NCI-H345 treated with DMSO at 0.1 percent for 48 hours (cell line): ENCODE data around the gene TBC1D5.
A peak's percentile ranks its signal among the peaks of the same experiment; 100 is the strongest.

Experiments
- DNase-seq: peaks from one replicate; lab custom pipeline; 2025; ENCODE audit not compliant: unreplicated experiment; lab: John Stamatoyannopoulos, UW

Gene TBC1D5

DNA sequence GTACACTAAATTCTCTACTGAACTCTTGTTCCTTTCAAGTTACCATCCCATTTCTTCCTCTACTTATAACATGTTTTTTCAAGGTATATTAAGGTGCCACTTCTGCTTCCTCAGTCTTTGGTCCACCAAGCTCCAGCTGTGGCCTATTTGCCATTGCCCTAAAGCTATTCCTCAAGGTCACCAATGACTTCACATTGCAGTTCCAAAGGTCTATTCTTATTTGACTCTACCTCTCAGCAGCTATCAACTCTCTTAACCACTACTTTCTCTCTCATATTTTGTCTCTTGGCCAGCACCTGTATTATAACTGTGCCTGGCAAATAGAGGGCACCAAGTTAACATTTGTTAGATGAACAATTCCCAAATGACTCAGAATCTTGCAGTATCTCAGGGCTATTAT lies 503.0 kb downstream of the TBC1D5 start:
- no peak for DNase-seq

DNA sequence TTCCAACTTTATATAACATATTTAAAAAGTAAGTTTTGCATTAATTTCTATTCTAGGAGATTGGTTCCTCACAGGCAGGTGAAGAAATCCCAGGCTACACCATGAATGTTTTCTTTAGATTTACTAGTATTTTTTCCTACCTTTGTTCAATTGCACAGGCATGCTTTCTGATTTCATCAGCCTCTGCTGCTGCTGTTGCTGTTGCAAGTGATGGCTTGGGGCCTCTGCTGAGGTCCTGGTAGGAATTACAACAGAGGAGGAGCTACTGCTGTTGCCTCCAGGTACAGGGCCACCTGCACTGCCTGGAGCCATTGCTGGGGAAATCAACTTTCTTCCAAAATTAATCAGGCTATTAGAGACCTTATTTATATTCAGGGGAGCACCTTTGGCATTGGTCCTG lies 504.4 kb downstream of the TBC1D5 start:
- no peak for DNase-seq

DNA sequence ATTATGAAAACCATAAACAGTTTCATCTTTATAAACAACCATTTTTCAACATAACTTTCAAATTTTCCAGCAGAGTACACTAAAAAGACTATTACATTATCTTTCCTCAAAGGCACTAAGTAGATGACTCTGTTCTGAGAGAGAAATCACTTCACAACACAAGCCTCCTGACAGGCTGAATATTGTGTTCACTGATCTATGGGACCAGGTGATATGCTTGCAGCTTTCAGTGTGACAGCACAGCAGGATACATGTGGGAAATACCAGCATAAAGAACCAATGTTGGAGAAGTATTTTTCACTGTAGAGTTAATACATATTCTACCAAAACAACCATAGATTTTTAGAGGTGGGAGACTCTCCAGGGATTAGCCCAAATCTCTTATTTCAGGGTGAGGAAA lies 507.1 kb downstream of the TBC1D5 start:
- DNase-seq: no peak

DNA sequence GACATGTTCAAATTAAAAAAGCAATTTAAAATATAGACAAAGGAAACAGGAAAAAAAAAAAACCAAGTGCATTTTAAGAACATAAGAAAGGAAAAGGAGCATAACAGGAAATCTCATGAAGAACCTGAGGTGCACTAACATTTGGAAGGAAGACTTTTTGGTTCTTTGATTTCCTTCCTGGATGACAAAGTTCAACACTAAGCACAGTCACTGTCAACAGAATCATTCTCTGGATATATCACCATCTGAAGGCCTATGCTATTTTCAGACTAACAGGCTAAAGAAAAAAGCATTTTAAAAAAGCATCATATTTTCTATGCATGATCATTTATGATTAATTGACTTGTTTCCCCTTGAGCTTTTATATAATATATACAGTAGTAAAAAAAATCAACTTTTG lies 508.0 kb downstream of the TBC1D5 start:
- DNase-seq: no peak

DNA sequence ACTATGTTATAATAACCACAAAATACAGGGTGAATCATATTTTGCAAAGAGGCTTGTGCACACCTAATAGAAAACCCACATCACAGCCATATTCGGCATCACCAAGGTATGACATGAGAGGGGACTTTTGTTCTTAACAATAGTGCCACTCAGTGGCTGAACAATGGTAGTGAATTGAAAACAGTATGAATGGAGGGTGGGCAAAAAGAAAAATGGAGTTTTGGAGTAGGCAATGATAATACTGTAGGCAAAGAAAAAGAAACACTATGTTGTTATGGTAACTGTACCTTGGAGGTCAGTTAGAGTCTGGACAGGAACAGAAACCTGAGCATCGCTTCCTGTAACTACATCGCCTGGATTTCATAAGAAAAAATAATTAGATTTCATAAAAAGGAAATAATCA lies 509.0 kb downstream of the TBC1D5 start:
- peak; percentile 42 for DNase-seq

DNA sequence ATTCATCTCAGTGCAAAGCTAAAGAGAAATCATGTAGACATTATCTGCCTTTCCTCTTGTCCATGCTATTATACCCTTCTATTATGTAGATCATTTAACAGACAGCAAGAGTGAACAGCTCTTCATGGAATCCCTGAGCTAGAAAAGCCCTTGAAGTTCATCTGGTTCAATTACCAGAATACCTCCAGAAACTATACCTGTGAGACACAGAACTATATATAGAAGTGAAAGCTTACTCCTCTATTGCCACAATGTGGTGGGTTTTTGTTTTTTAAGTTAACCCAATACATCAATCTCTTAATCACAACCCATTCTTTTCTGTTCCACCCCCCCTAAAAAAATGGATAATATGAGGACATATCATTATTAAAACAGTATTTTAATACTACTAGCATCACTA lies 510.0 kb downstream of the TBC1D5 start:
- no peak for DNase-seq

DNA sequence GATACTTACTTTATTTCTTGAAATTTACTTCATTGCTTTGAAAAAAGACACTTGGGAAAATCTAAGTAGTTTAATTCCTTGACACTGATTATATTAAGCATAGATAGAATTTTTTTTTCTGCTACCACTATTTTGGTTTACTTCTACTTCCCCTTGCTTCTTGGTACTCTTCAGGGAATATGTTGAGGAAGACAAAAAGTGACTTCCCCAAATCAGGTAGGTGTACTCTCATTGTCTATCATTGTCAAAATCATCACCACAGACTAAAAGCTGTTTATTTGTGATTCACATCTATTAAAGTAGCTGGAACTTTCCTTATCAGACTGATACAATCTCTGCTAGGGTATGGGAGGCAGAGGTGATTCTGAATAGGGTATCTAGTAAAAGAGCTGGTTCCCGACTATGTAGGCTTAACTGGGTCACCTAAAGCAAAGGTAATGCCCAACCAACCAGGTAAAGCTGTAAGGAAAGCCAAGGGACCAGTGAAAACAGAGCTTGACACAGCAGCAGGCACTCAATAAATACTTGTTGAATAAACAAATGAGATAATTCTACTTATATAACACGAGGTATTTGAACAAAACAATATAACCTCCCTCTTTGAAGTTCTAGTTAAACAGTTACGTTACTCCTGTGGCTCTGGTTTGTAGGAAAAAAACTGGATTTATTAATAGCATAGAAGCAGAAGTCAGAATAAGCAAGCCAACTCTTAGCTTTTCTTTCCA lies 510.7 kb downstream of the TBC1D5 start:
- no peak for DNase-seq

DNA sequence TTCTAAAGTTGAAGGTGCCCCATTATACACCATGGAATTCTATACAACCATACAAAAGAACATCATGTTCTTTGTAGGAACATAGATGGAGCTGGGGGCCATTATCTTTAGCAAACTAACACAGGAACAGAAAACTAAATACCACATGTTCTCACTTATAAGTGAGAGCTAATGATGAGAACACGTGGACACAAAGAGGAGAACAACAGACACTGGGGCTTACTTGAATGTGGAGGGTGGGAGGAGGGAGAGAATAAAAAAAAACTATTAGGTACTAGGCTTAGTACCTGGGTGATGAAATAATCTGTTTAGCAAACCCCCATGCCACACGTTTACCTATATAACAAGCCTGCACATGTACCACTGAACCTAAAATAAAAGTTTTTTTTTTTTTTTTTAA lies 515.0 kb downstream of the TBC1D5 start:
- no peak for DNase-seq

DNA sequence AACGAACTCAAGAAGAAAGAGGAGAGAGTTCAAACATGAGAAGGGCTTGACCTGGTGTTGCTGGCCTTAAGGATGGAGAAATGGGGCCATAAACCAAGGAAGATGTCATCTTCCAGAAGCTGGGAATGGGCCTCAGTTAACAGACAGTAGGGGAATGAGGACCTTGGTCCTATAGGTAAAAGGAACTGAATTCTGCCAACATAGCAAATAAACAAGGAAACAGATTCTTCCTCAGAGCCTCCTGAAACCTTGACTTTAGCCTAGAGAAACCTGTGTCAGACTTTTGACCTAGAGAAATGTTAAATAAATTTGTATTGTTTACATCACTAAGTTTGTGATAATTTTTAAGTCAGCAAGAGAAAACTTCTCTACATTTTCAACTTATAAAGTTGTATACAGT lies 520.9 kb downstream of the TBC1D5 start:
- no peak for DNase-seq

DNA sequence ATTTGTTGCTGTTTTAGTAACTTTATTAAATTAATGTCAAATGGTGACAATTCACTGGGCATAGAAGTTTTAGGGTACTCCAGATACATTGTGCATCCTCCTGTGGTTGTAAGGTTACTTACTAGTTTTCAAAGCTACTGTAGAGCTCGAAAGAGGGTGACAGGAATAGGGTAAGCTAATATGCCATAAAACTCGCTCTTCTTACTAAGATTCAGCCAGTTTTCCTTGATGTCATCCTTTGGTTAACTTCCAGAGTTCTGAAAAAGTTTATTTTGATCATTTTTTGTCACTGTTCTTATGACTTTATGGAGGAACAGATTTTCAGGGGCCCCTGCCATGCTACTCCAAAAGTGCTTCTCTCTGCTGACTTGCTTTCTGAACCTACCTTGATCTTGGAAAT lies 522.8 kb downstream of the TBC1D5 start:
- no peak for DNase-seq

DNA sequence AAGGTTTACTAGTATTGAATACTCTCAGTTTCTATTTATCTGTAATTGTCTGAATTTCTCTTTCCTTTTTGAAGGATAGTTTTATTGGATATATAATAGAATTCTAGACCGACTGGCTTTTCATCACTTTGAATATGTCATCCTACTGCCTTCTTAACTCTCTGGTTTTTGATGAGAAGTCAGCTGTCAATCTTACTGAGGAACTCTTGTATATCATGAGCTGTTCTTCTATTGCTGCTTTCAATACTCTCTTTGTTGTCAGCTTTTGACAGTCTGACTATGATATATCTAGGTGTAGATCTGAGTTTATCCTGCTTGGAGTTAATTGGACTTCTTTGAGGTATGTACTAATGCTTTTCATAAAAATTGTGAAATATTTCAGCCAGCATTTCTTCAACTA lies 523.8 kb downstream of the TBC1D5 start:
- DNase-seq: no peak

DNA sequence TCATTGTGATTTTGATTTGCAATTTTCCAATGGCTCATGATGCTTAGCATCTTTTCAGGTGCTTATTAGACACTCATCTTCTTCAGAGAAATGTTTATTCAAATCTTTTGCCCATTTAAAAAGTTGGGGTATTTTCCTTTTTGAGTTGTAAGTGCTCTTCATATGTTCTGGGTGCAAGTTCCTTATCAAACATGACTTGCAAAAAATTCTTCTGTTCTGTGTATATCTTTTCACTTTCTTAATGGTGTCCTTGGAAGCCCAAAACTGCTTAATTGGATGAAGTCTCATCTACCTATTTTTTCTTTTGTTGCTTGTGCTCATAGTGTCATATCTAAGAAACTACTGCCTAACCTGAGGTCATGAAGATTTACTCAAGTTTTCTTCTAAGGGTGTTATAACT lies 524.8 kb downstream of the TBC1D5 start:
- DNase-seq: no peak

DNA sequence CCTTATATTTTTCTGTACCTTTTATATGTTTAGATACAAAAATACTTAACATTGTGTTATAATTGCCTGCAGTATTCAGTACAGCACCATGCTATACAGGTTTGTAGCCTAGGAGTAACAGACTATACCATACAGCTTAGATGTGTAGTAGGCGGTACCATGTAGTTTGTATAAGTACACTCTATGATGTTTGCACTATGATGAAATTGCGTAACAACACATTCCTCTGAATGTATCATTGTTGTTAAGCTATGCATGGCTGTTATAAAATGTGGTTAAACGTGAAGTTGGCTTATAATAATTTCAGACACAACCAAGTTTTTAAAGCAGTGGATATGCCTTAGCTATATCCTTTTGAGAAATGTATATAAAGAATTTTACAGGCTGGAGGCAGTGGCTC lies 529.3 kb downstream of the TBC1D5 start:
- no peak for DNase-seq

DNA sequence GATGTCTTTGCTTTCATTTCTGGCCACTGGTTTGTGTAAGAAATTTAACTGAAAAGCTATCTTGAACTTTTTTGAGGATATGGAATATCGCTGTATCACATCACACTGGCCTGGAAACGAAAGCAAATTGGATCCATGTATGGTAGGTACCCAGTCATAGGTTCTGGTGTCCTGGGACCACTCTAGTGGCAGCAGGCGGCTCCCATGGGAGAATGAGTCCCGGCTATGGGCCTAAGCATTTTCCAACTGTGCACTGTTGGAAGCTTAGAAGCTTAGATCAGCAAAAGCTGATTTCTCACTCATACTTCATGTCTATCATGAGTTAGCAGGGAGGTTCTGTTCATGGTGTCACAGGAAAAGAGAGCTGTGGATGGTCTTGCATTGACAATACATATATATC lies 534.5 kb downstream of the TBC1D5 start:
- DNase-seq: no peak

DNA sequence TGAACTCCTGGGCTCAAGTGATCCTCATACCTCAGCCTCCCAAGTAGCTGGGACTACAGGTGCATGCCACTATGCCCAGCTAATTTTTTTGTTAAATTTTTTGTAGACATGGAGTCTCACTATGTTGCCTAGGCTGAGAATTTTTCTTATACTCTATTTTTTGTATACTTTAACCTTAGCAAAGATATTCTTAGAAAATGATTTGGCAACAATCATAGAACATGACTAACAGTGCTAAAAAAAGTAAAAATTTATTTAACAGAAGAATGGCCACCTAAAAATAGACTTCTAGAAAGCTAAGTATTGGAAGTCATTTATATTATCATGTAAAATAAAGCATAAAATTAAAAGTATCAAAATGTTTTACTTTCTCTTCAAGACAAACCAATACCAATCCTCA lies 535.4 kb downstream of the TBC1D5 start:
- DNase-seq: no peak

DNA sequence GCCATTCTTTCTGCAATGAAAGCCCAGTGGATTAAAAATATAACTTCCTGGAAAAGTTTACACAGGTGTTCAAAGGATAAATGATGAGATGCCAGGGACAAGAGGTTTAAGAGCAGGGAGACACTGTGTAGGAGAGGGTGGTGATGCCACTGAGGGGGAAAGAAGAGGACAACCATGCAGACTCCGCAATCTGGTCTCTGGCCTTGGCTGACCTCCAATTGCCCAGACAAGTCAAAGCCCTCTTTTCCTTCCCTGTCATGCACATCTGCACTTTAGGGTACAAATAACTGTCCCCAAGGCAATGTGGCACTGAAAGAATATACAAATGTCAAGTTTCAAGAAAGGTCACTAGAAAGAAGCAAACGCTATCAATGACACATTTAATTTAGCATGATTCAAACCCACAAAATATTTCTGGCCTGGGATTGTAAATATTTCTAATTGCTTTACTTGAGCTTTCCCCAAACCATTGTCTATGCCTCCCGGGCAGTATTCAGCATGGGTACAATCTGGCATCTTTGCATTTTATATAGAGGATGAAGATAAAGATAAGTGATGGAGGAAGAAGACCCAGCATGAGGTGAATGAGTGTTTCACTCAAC lies 538.3 kb downstream of the TBC1D5 start:
- no peak for DNase-seq

DNA sequence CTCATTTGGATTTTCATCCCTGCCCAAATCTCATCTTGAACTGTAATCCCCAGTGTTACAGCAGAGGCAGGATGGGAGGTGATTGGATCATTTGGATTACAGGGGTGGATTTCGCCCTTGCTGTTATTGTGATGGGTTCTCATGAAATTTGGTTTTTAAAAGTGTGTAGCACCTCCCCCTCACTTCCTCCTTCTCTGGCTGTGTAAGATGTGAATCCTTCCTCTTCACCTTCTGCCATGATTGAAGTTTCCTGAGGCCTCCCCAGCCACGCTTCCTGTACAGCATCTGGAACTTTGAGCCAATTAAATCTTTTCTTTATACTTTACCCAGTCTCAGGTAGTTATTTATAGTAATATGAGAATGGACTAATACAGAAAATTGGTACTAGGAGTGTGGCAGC lies 540.9 kb downstream of the TBC1D5 start:
- no peak for DNase-seq

DNA sequence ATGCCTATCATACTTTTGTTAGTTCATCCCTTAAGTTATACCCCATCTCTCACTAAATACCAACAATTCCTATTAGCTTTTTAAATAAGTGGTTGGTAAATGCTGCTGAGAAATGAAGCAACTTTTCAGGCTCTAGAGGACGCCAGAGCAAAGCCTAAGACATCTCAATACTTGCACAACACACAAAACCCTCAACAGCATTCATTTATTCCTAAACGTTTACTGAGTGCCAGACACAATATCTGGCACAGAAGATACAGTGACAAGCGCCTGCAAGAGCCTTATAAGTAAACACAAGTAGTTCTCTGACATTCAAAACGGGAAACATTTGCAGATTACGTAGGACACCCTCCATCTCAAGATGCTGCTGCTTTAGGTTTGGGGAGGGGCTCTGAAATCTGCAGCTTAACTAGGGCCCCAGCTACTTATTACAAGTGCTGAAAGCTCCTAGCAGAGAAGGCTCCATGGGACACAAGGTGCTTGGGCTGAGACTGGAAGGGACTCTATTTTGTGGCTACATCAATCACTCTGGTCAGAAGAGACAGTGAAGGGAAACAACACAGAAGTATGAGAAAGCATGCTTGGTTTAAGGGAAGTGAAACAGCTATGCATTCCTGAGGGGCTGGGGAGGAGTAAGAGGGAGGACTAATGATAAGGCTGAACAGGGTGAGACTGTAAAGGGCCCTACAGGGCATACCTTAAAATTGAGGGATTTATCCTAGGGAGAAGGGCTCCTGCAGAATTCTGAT lies 546.4 kb downstream of the TBC1D5 start:
- no peak for DNase-seq

DNA sequence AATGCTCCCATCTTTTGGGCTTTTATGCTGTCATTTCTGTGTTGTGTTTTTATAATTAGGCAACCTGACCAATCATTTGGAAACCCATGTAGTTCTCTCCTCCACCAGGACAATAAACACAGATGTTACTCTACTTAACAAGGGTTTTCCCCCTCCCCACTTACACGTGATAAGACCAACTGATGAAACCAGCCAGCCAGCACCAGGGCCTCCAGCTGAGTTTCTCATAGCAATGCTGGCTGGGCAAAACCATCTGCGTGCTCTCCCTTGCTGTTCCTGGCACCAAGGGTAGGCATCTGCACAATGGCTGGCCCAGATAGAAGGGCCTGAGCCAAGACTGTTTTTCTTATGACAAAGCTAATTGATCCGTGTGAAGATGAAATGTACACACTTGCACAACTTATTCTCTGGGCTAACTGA lies 547.2 kb downstream of the TBC1D5 start:
- DNase-seq: no peak

DNA sequence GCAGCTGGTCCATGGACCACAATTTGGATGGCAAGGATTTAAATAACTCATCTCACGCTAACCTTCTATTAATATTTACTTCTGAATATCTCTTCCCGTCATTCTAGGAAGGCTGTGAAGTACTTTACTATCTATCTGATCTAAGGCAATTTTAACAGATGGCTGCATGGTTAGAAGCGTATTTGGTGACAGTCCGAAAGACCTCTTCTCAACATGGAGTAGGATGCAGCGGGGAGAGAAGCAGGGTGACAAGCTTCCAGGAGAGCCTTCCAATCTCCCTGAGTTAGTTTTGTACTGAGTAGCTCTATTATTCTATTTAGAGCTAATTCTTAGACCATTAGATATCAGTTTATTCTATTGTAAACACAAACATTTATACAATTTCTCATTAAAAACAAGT lies 548.3 kb downstream of the TBC1D5 start:
- no peak for DNase-seq

DNA sequence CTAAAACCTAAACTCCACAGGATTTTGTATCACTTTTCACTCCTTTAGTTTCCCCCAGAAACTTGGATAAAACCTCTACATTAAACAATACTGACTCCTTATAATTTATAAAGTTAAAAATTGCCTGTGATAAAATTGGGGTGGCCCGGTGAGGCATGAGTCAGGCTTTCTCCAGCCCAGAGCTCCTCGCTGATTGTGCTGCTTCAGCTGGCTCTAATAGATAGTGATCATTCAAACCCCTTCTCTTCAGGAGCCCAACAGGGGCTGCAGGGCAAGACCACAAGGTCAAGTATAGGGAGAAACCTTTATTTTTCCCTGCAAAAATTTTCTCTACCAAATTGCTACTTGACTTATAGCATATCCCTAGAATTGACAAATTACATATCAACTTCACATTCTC lies 549.4 kb downstream of the TBC1D5 start:
- DNase-seq: no peak

DNA sequence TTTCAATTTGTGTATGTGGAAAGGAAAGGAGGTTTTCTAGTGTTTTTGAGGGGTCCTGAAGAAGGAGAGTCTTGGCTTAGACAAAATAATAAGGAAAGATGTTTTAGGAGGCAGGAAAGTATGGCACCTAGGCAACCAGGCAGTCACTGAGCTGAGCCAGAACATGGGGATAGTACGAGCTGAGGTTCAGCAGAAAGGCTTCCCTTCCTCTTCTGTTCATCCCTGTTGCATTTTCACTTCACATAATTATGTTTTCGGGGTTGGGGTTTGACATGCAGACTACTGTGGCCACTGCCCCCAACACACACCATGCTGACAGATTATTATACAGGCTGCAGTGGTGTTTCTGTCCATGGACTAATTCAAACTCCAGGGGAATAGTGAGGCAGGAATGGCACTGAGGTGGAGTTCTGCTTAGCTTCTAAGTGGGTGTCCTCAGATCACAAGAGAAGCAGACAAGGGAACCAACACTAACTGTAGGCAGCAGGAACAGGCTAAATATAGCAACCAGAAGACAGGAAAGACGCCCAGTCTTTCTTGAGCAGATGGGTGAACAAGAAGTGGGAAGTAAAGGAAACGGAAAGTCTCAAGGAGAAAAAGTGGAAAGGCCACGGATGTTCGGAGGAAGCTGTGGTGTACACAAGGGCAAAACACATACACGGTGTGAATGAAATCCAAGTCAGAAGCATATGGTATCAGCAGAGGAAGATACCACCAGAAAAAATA lies 551.9 kb downstream of the TBC1D5 start:
- no peak for DNase-seq
